Measurements from ENCODE around the gene DYNC2I2. TPM values are rescaled to one million over a fixed set of nuclear protein-coding genes. Genes with fewer than 3 reads are reported as not detected.

DYNC2I2 gene
- total RNA-seq, 3 donors from 2014 or later: 23.7 to 67.0 (median 54.1) TPM

DNA sequence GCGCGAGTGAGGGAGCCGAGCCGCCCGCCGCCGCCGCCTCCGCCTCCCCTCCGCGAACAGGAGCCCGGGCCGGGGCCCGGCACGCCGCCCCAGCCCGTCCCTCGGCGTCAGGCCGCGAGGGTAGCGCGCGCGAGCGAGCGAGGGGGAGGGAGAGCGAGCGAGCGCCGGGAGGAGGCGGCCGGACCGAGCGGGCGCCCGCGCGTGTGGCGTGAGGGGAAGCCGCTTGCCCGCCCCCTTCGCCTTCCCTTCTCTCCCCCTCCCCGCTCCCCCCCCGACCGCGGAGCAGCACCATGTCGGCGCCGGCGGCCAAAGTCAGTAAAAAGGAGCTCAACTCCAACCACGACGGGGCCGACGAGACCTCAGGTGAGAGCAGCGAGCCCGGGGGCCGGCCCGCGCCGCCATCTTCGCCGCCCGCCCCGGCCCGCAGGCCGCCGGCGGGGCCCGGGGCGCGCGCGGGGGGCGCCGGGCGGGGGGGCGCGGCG is 32.7 kb upstream of the DYNC2I2 start:
- Histone ChIP-seq H3K9me3 (no peaks in the 10 kb centered on the region), H3K36me3 (no peaks in the 10 kb centered on the region), H3K27me3 (no peaks in the 10 kb centered on the region), H3K27ac (peak overlapping the region; percentile 88 to 96), H3K4me3 (peak overlapping the region; percentile 69 to 95 (median 83)), H3K4me1 (peaks cover 4 to 16% of the 10 kb centered on the region in 2 donors)
- peak in 1 of 2 donors; percentile 28 for DNase-seq (ENCODE audit: low spot score in 2 of 2)
- TF ChIP-seq CTCF (IDR thresholded peaks at IDR 0.05) (no peak), POLR2A (IDR thresholded peaks at IDR 0.05) (no peak), POLR2AphosphoS5 (IDR thresholded peaks at IDR 0.05) (no peak)
- intact Hi-C loops (cut with DNase I; ENCODE audit: low total_unique reads): no loop called here

DNA sequence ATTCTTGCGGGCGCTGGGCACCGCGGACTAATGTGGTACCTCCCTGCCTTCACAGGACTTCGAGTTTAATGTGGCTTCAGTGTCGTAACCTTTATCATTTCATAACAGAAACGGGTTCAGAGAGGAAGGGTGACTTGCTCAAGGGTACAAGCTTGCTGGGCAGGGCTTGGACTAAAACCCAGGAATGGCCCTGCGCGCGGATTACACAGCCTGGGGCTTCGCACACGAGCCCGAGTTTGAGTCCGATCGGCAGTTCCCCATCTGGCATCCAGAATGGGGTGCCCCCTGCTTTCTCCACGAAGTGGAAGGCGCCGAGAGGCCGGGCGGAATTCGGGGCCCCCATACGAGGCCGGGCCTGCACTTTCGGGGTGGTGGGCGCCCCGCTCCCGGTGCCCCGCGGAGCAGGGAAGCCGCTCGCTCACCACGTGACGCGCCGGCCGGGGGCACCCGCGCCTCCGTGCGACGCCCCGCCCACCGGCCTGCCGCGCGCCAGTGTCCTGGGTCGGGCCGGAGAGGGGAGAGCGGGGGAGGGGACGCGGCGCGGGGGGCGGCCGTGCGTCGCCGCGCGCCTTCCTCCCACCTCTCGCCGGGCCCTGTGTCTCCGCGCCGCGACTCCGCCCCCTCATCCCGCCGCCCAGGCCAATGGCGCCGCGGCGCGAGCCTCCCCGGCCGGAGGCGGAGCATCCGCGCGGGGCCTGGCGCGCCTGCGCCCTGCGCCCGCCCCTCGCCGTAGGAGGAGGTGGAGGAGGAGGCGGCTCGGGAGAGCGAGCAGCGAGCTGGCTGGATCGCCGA is 32.0 kb upstream of the DYNC2I2 start, which contains the start of gene SET:
TSS of gene SET (plus strand) at position 722 of the 792 bp plus-strand sequence. CDS start 361 bp downstream, outside the sequence.
- intact Hi-C loops (cut with DNase I; ENCODE audit: low total_unique reads): no loop called here
- Histone ChIP-seq H3K9me3 (no peaks in the 10 kb centered on the region), H3K4me3 (peak within 1 kb of the TSS; percentile 69 to 95 (median 83)), H3K4me1 (peaks cover 4 to 16% of the 10 kb centered on the region in 2 donors), H3K36me3 (no peaks in the 10 kb centered on the region), H3K27ac (peak within 1 kb of the TSS; percentile 88 to 96), H3K27me3 (no peaks in the 10 kb centered on the region)
- DNase-seq (ENCODE audit: low spot score in 2 of 2): peak; percentile 88 to 92
- TF ChIP-seq POLR2AphosphoS5 (IDR thresholded peaks at IDR 0.05) (peak in 2 of 3 donors; percentile 41 to 85), POLR2A (IDR thresholded peaks at IDR 0.05) (no peak), CTCF (IDR thresholded peaks at IDR 0.05) (peak in 1 of 3 donors; percentile 10)

DNA sequence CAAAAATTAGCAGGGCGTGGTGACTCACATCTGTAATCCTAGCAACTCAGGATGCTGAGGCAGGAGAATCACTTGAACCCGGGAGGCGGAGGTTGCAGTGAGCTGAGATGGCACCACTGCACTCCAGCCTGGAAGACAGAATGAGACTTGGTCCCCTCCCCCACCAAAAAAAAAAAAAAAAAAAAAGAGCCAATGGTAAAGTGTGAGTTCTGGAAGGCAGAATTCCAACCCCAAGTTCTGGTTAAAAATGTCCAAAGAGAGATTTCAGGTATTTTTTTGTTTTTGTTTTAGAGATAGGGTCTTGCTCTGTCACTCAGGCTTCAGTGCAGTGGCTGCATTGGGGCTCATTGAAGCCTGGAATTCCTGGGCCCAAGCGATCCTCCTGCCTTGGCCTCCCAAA is 30.8 kb upstream of the DYNC2I2 start:
- TF ChIP-seq CTCF (IDR thresholded peaks at IDR 0.05) (no peak), POLR2AphosphoS5 (IDR thresholded peaks at IDR 0.05) (no peak)
- Histone ChIP-seq H3K27ac (peak overlapping the region in 1 of 2 donors; percentile 88), H3K27me3 (no peaks in the 10 kb centered on the region), H3K4me1 (peaks cover 4 to 16% of the 10 kb centered on the region in 2 donors), H3K9me3 (no peaks in the 10 kb centered on the region), H3K4me3 (no peak overlapping the region), H3K36me3 (no peaks in the 10 kb centered on the region)
- intact Hi-C loops (cut with DNase I; ENCODE audit: low total_unique reads): no loop called here
- no peak for DNase-seq (ENCODE audit: low spot score in 2 of 2)

- TF ChIP-seq POLR2A (IDR thresholded peaks at IDR 0.05): no peak
- TF ChIP-seq CTCF (IDR thresholded peaks at IDR 0.05): no peak
- no peak for TF ChIP-seq POLR2AphosphoS5 (IDR thresholded peaks at IDR 0.05)
- Histone ChIP-seq H3K4me1 (peaks cover 4 to 16% of the 10 kb centered on the region in 2 donors), H3K9me3 (no peaks in the 10 kb centered on the region), H3K27ac (peak overlapping the region; percentile 93 to 94), H3K36me3 (no peaks in the 10 kb centered on the region), H3K4me3 (no peak overlapping the region), H3K27me3 (no peaks in the 10 kb centered on the region)
- DNase-seq (ENCODE audit: low spot score in 2 of 2): no peak
- intact Hi-C loops (cut with DNase I; ENCODE audit: low total_unique reads): no loop called here
These were observed 29.2 kb upstream of the DYNC2I2 start for GRCh38 chr9:128685636-128686489.

Data from breast epithelium (tissue), 4 donors.